Small intestine (tissue), 7 donors: ENCODE data around the gene KRTAP5-1. TPM values are rescaled to one million over a fixed set of nuclear protein-coding genes. Genes with fewer than 3 reads are reported as not detected.

Experiments
- DNase-seq, 2 donors: peaks; one replicate each; pipeline versions ENCODE4 v3.0.0 to v3.0.0-alpha.2; 2013
- FAIRE-seq: peaks from 2 replicates; lab custom pipeline; 2012; peaks lifted over from hg19 to GRCh38; lab: Jason Lieb, UNC
- H3K27ac ChIP-seq, 3 donors: one replicate each; pipeline ENCODE4 v1.5.1; 2013; ENCODE audit warnings: low read length in 2 of 3, mild to moderate bottlenecking in 2 of 3, control low read depth in 1 of 3, inconsistent platforms in 1 of 3, low read depth in 1 of 3, moderate library complexity in 1 of 3
- H3K27me3 ChIP-seq, 3 donors: one replicate each; pipeline ENCODE4 v1.6.1; 2013; ENCODE audit warnings: low read length in 3 of 3, inconsistent platforms in 1 of 3; ENCODE audit not compliant: control insufficient read depth in 3 of 3, insufficient read depth in 3 of 3
- H3K36me3 ChIP-seq, 3 donors: one replicate each; pipeline ENCODE4 v1.6.1; 2013; ENCODE audit warnings: low read length in 3 of 3, inconsistent platforms in 1 of 3, low read depth in 1 of 3, mild to moderate bottlenecking in 1 of 3, moderate library complexity in 1 of 3; ENCODE audit not compliant: control insufficient read depth in 3 of 3, insufficient read depth in 2 of 3
- H3K4me1 ChIP-seq, 3 donors: one replicate each; pipeline ENCODE4 v1.6.1; 2013; ENCODE audit warnings: low read length in 2 of 3, inconsistent platforms in 1 of 3, low read depth in 1 of 3, mild to moderate bottlenecking in 1 of 3, moderate library complexity in 1 of 3; ENCODE audit not compliant: control insufficient read depth in 3 of 3, insufficient read depth in 2 of 3
- H3K4me3 ChIP-seq, 3 donors: one replicate each; pipeline ENCODE4 v1.5.1; 2013; ENCODE audit warnings: low read length in 3 of 3, control low read depth in 1 of 3, inconsistent platforms in 1 of 3, low read depth in 1 of 3, mild to moderate bottlenecking in 1 of 3, moderate library complexity in 1 of 3
- H3K9me3 ChIP-seq, 2 donors: one replicate each; pipeline ENCODE4 v1.6.1; 2013; ENCODE audit warnings: low read depth in 1 of 2, low read length in 1 of 2; ENCODE audit not compliant: control insufficient read depth in 2 of 2, insufficient read depth in 1 of 2
- WGBS, 3 donors: extraction: QIAGEN DNeasy Blood & Tissue Kit; methylation state at CpG; one replicate each; pipeline ENCODE4 v1.1.7; 2013; 5-methylcytosine and 5-hydroxymethylcytosine counted together
- polyA plus RNA-seq, 4 donors: library from polyadenylated mRNA; stranded (reverse) in 3 of 4; unstranded in 1 of 4; fragments of 200-250 nt in 3 of 4; fragments of 120-200 nt in 1 of 4; gene quantifications; one replicate each; pipeline versions ENCODE4 v1.2.1 to v1.2.3, GENCODE V29; 2013
- donor health status: healthy with polysubstance abuse.
- donor health status: control.
- donor health status: control.
- donor health status: Bipolar disorder and iron deficiency.
- donor health status: healthy.

Gene KRTAP5-1
- polyA plus RNA-seq, 4 donors = 2.0 TPM; not detected in 3

GRCh38 chr11:1546077-1546535 lies 39.0 kb downstream of the KRTAP5-1 start:
- H3K27ac ChIP-seq = peak overlapping the region in 1 of 3 donors; percentile 77
- peak overlapping the region in 1 of 3 donors; percentile 39 for H3K4me3 ChIP-seq
- WGBS, 3 donors = 8 to 9% (median 9%) methylated on average over 18 of the region's 18 CpGs
- no peaks in the 10 kb centered on the region for H3K36me3 ChIP-seq
- H3K4me1 ChIP-seq = peaks cover 0 to 37% (median 3%) of the 10 kb centered on the region in 3 donors
- DNase-seq (peak; percentile 72 to 91), FAIRE-seq (no peak)
- no peaks in the 10 kb centered on the region for H3K9me3 ChIP-seq
- H3K27me3 ChIP-seq = peaks cover 5 to 21% (median 6%) of the 10 kb centered on the region in 3 donors

- H3K4me3 ChIP-seq = no peak overlapping the region
- peak overlapping the region in 1 of 3 donors; percentile 77 for H3K27ac ChIP-seq
- DNase-seq = no peak
- no peaks in the 10 kb centered on the region for H3K36me3 ChIP-seq
- peaks cover 0 to 37% (median 3%) of the 10 kb centered on the region in 3 donors for H3K4me1 ChIP-seq
- no peaks in the 10 kb centered on the region for H3K9me3 ChIP-seq
- H3K27me3 ChIP-seq = peaks cover 5 to 21% (median 6%) of the 10 kb centered on the region in 3 donors
- 57 to 72% (median 68%) methylated on average over 5 of the region's 5 CpGs for WGBS, 3 donors
- no peak for FAIRE-seq
Measured at GRCh38 chr11:1545432-1545831, 39.7 kb downstream of the KRTAP5-1 start.

GRCh38 chr11:1544536-1544935 lies 40.5 kb downstream of the KRTAP5-1 start:
- DNase-seq (no peak), FAIRE-seq (no peak)
- peaks cover 0 to 37% (median 3%) of the 10 kb centered on the region in 3 donors for H3K4me1 ChIP-seq
- peaks cover 5 to 19% (median 6%) of the 10 kb centered on the region in 3 donors for H3K27me3 ChIP-seq
- H3K9me3 ChIP-seq = no peaks in the 10 kb centered on the region
- H3K36me3 ChIP-seq = no peaks in the 10 kb centered on the region
- H3K4me3 ChIP-seq = no peak overlapping the region
- WGBS, 3 donors = 85 to 87% (median 85%) methylated on average over 6 of the region's 6 CpGs
- no peak overlapping the region for H3K27ac ChIP-seq

DNA sequence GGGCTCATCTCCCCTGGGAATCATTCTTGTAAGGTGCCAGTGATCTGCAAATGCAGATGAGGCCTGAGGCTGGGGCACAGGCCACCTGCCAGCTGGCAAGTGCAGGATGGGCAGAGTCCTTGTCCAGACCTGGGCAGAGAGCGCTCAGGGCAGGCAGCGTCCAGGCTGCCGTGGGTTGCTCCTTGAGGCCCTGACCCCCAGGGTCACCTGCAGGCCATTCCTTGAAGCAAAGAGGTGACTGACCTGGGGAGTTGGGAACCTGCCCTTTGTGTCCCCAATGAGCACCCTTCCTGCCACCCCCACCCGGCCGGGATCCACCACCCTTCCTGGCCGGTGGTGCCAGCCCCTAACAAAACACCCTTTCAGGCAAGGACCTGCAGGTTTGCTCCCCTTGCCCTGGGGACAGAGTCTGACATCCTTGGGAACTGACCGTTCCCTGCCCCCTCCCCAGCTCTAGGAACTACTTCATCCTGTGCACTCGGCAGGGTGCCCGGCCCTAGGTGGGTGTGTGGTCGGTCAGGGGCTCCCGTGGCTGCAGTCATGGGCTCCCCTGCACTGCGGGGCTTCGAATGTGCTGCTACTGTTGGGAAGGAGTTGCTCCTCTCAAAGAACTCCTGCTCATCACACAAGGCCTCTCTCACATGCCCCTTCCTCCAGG lies 41.3 kb downstream of the KRTAP5-1 start:
- 67 to 76% (median 75%) methylated on average over 13 of the region's 13 CpGs for WGBS, 3 donors
- Histone ChIP-seq H3K27me3 (peaks cover 5 to 18% (median 6%) of the 10 kb centered on the region in 3 donors), H3K27ac (no peak overlapping the region), H3K4me3 (no peak overlapping the region), H3K4me1 (peaks cover 0 to 37% (median 3%) of the 10 kb centered on the region in 3 donors), H3K36me3 (no peaks in the 10 kb centered on the region), H3K9me3 (no peaks in the 10 kb centered on the region)
- no peak for FAIRE-seq
- no peak for DNase-seq

GRCh38 chr11:1542267-1542666 lies 42.8 kb downstream of the KRTAP5-1 start:
- no peak for FAIRE-seq

GRCh38 chr11:1541474-1542204 lies 43.4 kb downstream of the KRTAP5-1 start:
- H3K9me3 ChIP-seq = no peaks in the 10 kb centered on the region
- FAIRE-seq = no peak
- no peak for DNase-seq
- H3K27ac ChIP-seq = no peak overlapping the region
- peaks cover 0 to 7% (median 2%) of the 10 kb centered on the region in 3 donors for H3K27me3 ChIP-seq
- H3K4me1 ChIP-seq = peaks cover 0 to 21% (median 0%) of the 10 kb centered on the region in 3 donors
- H3K36me3 ChIP-seq = peaks cover 0 to 5% (median 0%) of the 10 kb centered on the region in 3 donors
- 75 to 80% (median 79%) methylated on average over 22 of the region's 22 CpGs for WGBS, 3 donors
- H3K4me3 ChIP-seq = no peak overlapping the region

More at GRCh38 chr11:1542267-1542666, 42.8 kb downstream of the KRTAP5-1 start:
- H3K36me3 ChIP-seq = peaks cover 0 to 3% (median 0%) of the 10 kb centered on the region in 3 donors
- peaks cover 0 to 23% (median 0%) of the 10 kb centered on the region in 3 donors for H3K4me1 ChIP-seq
- peak; percentile 54 to 59 for DNase-seq
- H3K27ac ChIP-seq = no peak overlapping the region
- H3K9me3 ChIP-seq = no peaks in the 10 kb centered on the region
- no peak overlapping the region for H3K4me3 ChIP-seq
- WGBS, 3 donors = 20 to 55% (median 37%) methylated on average over 10 of the region's 10 CpGs
- H3K27me3 ChIP-seq = peaks cover 0 to 8% (median 4%) of the 10 kb centered on the region in 3 donors

GRCh38 chr11:1540074-1540473 lies 45.0 kb downstream of the KRTAP5-1 start:
- Histone ChIP-seq H3K27me3 (peaks cover 0 to 4% (median under 1%) of the 10 kb centered on the region in 3 donors), H3K27ac (no peak overlapping the region), H3K9me3 (no peaks in the 10 kb centered on the region), H3K4me1 (peaks cover 0 to 9% (median 0%) of the 10 kb centered on the region in 3 donors), H3K4me3 (no peak overlapping the region), H3K36me3 (peaks cover 0 to 15% (median 6%) of the 10 kb centered on the region in 3 donors)
- WGBS, 3 donors = 88 to 89% (median 89%) methylated on average over 6 of the region's 6 CpGs
- no peak for FAIRE-seq
- no peak for DNase-seq

DNA sequence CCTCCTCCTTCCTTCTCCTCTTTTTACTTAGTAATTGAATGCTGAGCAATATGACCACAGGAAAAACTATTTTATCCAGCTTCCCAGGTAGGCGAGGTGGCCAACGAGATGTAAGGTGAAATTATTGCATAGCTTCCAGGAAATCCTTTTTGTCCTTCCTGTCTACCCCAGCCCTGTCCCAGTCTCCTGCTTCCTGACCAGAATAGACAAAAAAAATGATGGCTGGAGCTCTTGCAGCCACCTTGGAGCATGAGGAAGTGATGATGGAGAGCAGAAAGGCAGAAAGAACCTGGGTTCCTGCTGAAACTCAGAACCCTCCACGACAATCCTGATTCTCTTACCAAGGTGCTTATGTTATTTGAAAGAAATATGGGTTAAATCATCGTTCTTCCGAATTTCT lies 46.9 kb downstream of the KRTAP5-1 start:
- DNase-seq (no peak), FAIRE-seq (no peak)
- Histone ChIP-seq H3K4me3 (no peak overlapping the region), H3K9me3 (no peaks in the 10 kb centered on the region), H3K4me1 (peaks cover 0 to 9% (median 0%) of the 10 kb centered on the region in 3 donors), H3K27ac (no peak overlapping the region), H3K27me3 (peaks cover 0 to 4% (median 0%) of the 10 kb centered on the region in 3 donors), H3K36me3 (peaks cover 0 to 29% (median 8%) of the 10 kb centered on the region in 3 donors)
- WGBS, 3 donors = 77 to 92% (median 85%) methylated on average over 5 of the region's 5 CpGs
